Measurements from ENCODE around the gene IL32.

The IL32 gene

DNA sequence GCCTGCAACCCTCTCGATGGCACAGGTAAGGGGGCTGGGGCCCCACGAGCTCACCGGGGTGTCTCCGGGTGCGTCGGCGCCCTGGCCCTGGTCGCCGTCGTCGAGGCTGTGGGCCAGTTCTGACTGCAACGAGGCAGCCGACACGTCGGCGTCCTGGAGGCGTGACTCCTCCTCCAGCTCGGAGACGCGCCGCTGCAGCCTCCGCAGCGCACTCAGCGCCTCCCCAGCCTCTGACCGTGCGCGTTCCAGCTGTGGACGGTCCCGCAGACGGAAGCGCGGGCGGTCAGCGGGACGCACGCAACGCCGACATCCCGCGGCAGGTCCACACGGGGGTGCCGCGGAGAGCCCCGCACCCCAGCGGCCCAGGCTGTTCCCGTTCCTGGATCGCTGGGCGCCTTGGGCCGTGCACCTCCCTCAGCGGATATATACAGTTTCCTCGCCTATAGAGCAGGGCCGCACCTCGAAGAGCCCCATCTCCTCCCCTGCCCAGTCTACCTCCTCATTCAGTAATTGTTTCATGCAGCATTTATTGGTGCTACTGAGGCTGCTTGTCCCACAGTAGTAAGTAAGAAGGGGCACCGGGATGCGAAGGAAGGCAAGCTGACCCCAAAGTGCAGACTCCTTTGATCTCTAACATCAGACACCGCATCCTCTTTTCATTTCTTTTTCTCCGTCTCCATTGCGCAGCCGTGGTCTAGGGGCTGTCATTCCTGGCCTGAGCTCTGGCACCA lies 35.8 kb upstream of the IL32 start:
- no peak for DNase-seq (ENCODE audit: low read depth)
- no peak overlapping the region for H3K4me3 ChIP-seq (ENCODE audit: low read depth, low read length)

DNA sequence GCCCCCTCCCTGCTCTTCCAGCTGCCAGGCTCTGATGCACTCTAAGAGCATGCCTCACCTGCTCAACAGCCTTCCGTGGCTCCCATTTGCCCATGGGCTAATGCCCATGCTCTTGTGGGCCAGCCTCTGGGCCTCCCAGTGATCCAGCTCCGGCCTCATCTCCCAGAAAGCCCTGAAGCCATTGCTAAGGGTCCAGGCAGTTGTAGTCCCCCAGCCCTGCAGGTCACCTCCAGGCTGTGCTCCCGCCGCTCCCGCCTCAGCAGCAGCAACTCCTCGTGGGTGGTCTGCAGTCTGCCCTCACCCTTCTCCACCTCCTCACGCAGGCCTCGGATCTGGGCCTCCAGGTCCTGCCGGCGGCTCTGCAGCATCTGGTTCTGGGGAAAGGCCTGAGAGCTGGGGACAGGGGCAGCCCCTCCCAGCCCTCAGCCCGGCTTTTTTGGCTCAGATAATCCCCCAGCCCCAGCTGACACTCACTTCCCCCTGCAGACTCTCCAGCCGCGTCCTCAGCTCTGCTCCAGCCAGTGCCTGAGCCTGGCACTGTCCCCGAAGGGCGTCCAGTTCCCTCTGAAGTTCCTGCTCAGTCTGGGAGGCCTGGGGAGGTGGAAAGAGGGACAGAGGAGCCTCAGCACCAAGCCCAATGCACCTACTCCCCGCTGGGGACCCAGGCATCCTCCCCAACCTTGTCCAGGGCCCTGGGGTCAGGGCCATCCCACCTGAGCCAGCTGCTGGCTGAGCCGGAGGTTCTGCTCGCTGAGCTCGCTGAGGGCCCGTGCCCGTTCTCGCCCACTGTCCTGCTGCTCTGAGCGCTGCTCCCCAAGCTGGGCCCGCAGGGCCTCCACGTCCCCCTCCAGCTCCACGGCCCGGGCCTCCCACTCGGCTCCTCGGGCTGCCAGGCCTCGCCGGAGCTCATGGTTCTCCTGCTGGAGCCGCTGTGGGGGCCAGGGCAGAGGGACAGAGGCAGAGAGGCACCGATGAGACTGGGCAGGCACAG lies 34.9 kb upstream of the IL32 start:
- H3K4me3 ChIP-seq (ENCODE audit: low read depth, low read length), result no peak overlapping the region
- DNase-seq (ENCODE audit: low read depth), result no peak
- TF ChIP-seq, protein P1, sequence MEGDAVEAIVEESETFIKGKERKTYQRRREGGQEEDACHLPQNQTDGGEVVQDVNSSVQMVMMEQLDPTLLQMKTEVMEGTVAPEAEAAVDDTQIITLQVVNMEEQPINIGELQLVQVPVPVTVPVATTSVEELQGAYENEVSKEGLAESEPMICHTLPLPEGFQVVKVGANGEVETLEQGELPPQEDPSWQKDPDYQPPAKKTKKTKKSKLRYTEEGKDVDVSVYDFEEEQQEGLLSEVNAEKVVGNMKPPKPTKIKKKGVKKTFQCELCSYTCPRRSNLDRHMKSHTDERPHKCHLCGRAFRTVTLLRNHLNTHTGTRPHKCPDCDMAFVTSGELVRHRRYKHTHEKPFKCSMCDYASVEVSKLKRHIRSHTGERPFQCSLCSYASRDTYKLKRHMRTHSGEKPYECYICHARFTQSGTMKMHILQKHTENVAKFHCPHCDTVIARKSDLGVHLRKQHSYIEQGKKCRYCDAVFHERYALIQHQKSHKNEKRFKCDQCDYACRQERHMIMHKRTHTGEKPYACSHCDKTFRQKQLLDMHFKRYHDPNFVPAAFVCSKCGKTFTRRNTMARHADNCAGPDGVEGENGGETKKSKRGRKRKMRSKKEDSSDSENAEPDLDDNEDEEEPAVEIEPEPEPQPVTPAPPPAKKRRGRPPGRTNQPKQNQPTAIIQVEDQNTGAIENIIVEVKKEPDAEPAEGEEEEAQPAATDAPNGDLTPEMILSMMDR (IDR thresholded peaks at IDR 0.05; ENCODE audit: control insufficient read depth, extremely low read depth, insufficient read depth), result no peak

More for the DNA sequence above, 35.8 kb upstream of the IL32 start:
- TF ChIP-seq, protein P1 (IDR thresholded peaks at IDR 0.05; ENCODE audit: control insufficient read depth, extremely low read depth, insufficient read depth), result no peak

DNA sequence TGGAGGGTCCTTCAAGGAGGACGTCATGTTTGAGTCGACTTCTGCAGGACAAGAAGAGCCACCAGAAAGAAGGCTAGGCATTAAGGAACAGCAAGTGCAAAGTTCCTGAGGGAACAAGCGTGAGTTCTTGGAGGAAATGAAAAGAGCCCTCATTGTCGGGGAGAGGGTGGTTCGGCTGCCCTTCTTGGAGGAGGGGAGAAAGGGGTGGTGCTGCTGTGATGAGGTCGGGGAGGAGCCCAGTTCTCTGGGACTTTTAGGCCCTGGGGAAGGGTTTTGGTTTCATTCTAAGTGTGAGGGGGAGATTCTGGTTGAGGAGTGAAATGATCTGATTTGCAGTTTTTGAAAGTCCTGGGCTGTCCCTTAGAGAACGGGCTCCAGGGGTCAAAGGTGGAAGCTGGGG lies 32.8 kb upstream of the IL32 start:
- TF ChIP-seq, protein P1 (IDR thresholded peaks at IDR 0.05; ENCODE audit: control insufficient read depth, extremely low read depth, insufficient read depth), result no peak
- no peak overlapping the region for H3K4me3 ChIP-seq (ENCODE audit: low read depth, low read length)
- DNase-seq (ENCODE audit: low read depth), result no peak

DNA sequence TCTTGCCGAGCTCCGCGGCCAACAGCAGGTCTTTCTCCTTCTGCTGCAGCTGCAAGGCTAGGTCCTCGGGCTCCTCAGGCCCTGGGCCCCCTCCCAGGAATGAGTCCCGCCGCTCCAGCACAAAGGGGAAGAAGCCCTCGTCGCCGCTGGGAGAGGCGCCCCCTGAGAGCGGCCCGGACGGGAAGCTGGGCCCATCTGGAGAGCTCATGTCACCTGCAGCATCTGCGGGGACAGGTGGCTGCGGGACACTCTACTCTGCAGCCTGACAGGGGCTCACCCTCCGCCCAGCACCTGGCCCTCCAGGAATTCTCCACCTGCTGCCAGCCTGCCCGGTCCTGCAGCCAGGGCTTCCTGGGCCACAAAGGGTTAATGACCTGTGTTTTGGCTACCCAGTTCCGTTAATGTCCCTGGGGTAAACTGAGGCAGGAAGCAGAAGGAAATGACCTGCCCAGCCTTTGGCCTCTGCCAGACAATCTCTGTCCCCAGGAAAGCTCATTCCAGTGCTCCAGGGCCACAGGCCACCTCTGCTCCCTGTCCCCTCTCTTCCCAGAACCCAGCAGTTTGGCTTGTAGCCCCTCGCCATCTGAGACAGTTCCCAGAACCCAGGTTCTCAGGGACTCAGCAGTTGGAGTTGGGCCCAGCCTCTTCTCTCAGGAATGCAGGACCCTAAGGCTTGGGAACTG lies 30.0 kb upstream of the IL32 start:
- TF ChIP-seq, protein P1 (IDR thresholded peaks at IDR 0.05; ENCODE audit: control insufficient read depth, extremely low read depth, insufficient read depth), result no peak
- no peak for DNase-seq (ENCODE audit: low read depth)
- peak overlapping the region; percentile 69 for H3K4me3 ChIP-seq (ENCODE audit: low read depth, low read length)

DNA sequence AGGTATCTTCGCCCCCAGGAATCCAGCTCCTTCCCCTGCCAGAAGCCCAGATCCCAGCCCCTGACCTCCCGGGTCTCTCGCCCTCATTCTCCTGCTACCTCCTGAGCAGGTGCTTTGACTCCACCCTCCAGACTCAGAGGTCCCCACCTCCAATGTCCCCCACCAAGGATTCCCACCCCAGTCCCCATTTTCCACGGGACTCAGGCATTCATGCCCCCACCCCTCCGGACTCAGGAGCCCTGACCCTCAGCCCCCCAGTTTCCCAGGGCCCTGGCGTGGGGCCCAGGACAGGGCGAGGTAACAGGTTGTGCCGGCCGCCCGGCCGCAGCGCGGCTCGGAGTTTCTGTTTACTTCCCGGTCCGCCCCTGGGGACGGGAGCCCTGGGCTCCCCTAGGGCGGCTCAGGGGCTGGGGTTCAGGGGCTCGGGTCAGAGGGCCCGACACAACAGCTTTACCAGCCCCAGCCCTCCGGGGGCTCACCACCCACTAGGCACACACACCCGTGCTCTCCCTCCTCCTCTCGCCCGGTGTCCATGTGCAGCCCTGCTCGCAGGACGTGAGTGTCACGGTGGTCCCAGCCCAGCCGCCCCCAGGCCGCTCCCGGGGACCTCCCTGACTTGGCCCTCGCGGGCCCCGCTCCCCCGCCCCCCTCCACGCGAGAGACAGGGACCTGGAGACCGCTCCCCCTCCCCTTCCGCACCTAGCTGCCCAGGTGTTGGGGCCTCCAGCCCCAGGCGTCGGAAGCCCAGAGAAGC lies 29.3 kb upstream of the IL32 start:
- TF ChIP-seq, protein P1 (IDR thresholded peaks at IDR 0.05; ENCODE audit: control insufficient read depth, extremely low read depth, insufficient read depth), result no peak
- DNase-seq (ENCODE audit: low read depth), result no peak
- peak overlapping the region; percentile 69 for H3K4me3 ChIP-seq (ENCODE audit: low read depth, low read length)

DNA sequence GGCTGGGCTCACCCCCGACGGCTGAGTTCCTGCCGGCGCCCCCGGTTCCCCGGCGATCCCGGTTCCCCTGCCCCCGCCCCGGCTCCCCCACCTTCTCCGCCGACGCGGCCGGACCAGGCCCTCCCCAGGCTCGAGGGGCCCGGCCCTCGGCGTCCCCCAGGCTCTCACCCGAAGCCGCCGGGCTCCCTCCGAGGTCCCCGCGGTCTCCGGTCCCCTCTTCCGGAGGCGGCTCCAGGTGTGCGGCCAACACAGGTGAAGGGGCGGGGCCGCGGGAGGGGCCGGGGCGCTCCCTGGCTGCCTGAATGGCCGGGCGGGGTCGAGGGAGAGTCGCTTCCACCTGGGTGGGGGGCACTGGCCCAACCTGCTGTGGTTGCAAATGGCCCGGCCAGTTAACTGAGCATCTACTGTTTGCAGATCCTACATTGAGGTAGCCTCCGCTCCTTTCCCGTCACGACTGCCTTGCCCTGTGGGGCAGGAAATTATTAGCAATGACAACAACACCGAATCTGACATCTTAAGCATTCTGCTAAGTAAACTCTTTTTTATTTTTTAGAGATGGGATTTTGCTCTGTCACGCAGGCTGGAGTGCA lies 28.6 kb upstream of the IL32 start, which contains the start of gene BICDL2:
Gene BICDL2, minus strand, starts transcription at position 219 of the 590 bp plus-strand sequence. CDS start 1,448 bp downstream, outside the sequence.
- DNase-seq (ENCODE audit: low read depth), result no peak
- TF ChIP-seq, protein P1 (IDR thresholded peaks at IDR 0.05; ENCODE audit: control insufficient read depth, extremely low read depth, insufficient read depth), result no peak
- H3K4me3 ChIP-seq (ENCODE audit: low read depth, low read length), result peak within 1 kb of the TSS; percentile 69
